Measurements from ENCODE around the gene UNG. TPM values are rescaled to one million over a fixed set of nuclear protein-coding genes. Genes with fewer than 3 reads are reported as not detected.

UNG gene
- total and polyA plus RNA-seq, 2 of the 8 experiments (the other 6 are each of a cell fraction or from before 2014, with no cell fraction given), result 71.6 to 163 TPM

DNA sequence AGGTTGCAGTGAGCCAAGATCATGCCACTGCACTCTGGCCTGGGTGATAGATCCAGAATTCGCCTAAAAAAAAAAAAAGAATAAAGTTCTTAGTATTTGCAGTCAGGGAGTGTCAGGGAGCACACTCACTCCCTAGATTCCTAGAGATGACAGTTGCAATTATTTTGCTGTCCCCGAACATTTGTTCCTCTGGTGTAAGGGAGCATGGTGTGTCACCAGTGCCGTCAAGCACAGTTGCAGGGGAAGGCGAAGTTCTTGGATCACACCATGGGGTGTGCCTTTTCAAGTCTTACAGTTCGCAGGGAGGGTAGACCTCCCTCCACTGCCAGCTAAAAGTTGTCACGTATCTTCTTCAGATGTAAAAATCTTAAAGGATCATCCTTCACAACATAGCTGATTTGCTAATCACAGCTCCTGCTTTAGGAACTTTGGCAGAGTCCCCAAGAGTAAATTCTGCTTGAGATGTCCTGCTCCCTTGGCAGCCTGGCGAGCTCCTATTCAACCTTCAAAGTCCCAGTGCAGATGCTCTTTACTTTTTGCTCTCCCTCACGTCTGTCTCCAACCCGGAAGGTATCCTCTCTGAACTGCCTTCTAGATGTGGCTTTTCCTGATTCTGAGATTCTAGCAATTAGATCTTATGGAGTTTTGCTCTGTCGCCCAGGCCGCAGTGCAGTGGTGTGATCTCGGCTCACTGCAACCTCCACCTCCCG, 30.3 kb downstream of the UNG start (continued):
- TF ChIP-seq RAD21 (IDR thresholded peaks at IDR 0.05 in 1 of 2, conservative IDR thresholded peaks at IDR 0.05 in 1 of 2; ENCODE audit: low read depth in 2 of 2, low read length in 2 of 2), result no peak
